Dendritic cell treated with granulocyte-macrophage colony-stimulating factor and Interleukin-4, amounts not matched to agents 40 ng/mL and 50 ng/mL, for 4 days (primary cell): Measurements from ENCODE around the gene GOLM1.

ENCODE experiments used
- H3K27ac Mint-ChIP-seq: one replicate; pipeline ENCODE4 v1.8.0; 2022; ENCODE audit warnings: mild to moderate bottlenecking, mixed read lengths
- H3K27me3 Mint-ChIP-seq: one replicate; pipeline ENCODE4 v1.8.0; 2022; ENCODE audit warnings: mild to moderate bottlenecking, mixed read lengths
- H3K36me3 Mint-ChIP-seq: one replicate; pipeline ENCODE4 v1.8.0; 2022; ENCODE audit warnings: low read depth, mixed read lengths
- H3K4me1 Mint-ChIP-seq: one replicate; pipeline ENCODE4 v1.8.0; 2022; ENCODE audit warnings: low read depth, mixed read lengths
- H3K4me3 Mint-ChIP-seq: one replicate; pipeline ENCODE4 v1.8.0; 2022; ENCODE audit warnings: mild to moderate bottlenecking, moderate library complexity, mixed read lengths
- H3K9me3 Mint-ChIP-seq: one replicate; pipeline ENCODE4 v1.8.0; 2022; ENCODE audit warnings: mixed read lengths
- intact Hi-C: fragments of 100-400 bp; cut with micrococcal nuclease; formaldehyde crosslinking; loops from one replicate; pipeline ENCODE4 v1.15.0; 2022

The GOLM1 gene

GRCh38 chr9:86045654-86046053 lies 53.7 kb downstream of the GOLM1 start:
- Mint-ChIP-seq H3K27ac (no peak overlapping the region), H3K27me3 (no peaks in the 10 kb centered on the region), H3K9me3 (no peaks in the 10 kb centered on the region), H3K4me3 (no peak overlapping the region), H3K36me3 (no peaks in the 10 kb centered on the region), H3K4me1 (no peaks in the 10 kb centered on the region)
- intact Hi-C loops = no loop called here

GRCh38 chr9:86043999-86044398 lies 55.4 kb downstream of the GOLM1 start:
- Mint-ChIP-seq H3K27me3 (no peaks in the 10 kb centered on the region), H3K4me3 (no peak overlapping the region), H3K4me1 (no peaks in the 10 kb centered on the region), H3K9me3 (no peaks in the 10 kb centered on the region), H3K36me3 (no peaks in the 10 kb centered on the region), H3K27ac (no peak overlapping the region)
- intact Hi-C loops = no loop called here

GRCh38 chr9:86043586-86043985 lies 55.8 kb downstream of the GOLM1 start:
- intact Hi-C loops = no loop called here
- Mint-ChIP-seq H3K27me3 (no peaks in the 10 kb centered on the region), H3K36me3 (no peaks in the 10 kb centered on the region), H3K4me3 (no peak overlapping the region), H3K9me3 (no peaks in the 10 kb centered on the region), H3K4me1 (no peaks in the 10 kb centered on the region), H3K27ac (no peak overlapping the region)

- Mint-ChIP-seq H3K27ac (no peak overlapping the region), H3K36me3 (no peaks in the 10 kb centered on the region), H3K27me3 (no peaks in the 10 kb centered on the region), H3K4me3 (no peak overlapping the region), H3K4me1 (no peaks in the 10 kb centered on the region), H3K9me3 (no peaks in the 10 kb centered on the region)
- intact Hi-C loops = no loop called here
Measured at GRCh38 chr9:86042199-86042978, 57.0 kb downstream of the GOLM1 start.

- Mint-ChIP-seq H3K27me3 (no peaks in the 10 kb centered on the region), H3K36me3 (peaks cover 7% of the 10 kb centered on the region), H3K4me3 (no peak overlapping the region), H3K27ac (no peak overlapping the region), H3K4me1 (no peaks in the 10 kb centered on the region), H3K9me3 (no peaks in the 10 kb centered on the region)
- intact Hi-C loops = no loop called here
Measured at GRCh38 chr9:86041311-86041741, 58.0 kb downstream of the GOLM1 start.

- Mint-ChIP-seq H3K36me3 (peaks cover 12% of the 10 kb centered on the region), H3K27ac (no peak overlapping the region), H3K9me3 (no peaks in the 10 kb centered on the region), H3K27me3 (no peaks in the 10 kb centered on the region), H3K4me3 (no peak overlapping the region), H3K4me1 (no peaks in the 10 kb centered on the region)
- intact Hi-C loops = no loop called here
Measured at GRCh38 chr9:86040861-86041155, 58.5 kb downstream of the GOLM1 start.

- Mint-ChIP-seq H3K36me3 (peaks cover 18% of the 10 kb centered on the region), H3K4me3 (no peak overlapping the region), H3K27ac (no peak overlapping the region), H3K4me1 (no peaks in the 10 kb centered on the region), H3K27me3 (no peaks in the 10 kb centered on the region), H3K9me3 (no peaks in the 10 kb centered on the region)
- intact Hi-C loops = no loop called here
Measured at GRCh38 chr9:86039991-86040860, 59.1 kb downstream of the GOLM1 start.

GRCh38 chr9:86036555-86036954 lies 62.8 kb downstream of the GOLM1 start:
- H3K36me3 Mint-ChIP-seq = peaks cover 55% of the 10 kb centered on the region
- intact Hi-C loops = no loop called here
- H3K9me3 Mint-ChIP-seq = no peaks in the 10 kb centered on the region
- H3K4me1 Mint-ChIP-seq = no peaks in the 10 kb centered on the region
- no peaks in the 10 kb centered on the region for H3K27me3 Mint-ChIP-seq
- no peak overlapping the region for H3K27ac Mint-ChIP-seq
- H3K4me3 Mint-ChIP-seq = no peak overlapping the region

GRCh38 chr9:86035827-86036440 lies 63.4 kb downstream of the GOLM1 start:
- H3K4me1 Mint-ChIP-seq = no peaks in the 10 kb centered on the region
- no peak overlapping the region for H3K4me3 Mint-ChIP-seq
- peaks cover 61% of the 10 kb centered on the region for H3K36me3 Mint-ChIP-seq
- no peaks in the 10 kb centered on the region for H3K9me3 Mint-ChIP-seq
- no peaks in the 10 kb centered on the region for H3K27me3 Mint-ChIP-seq
- intact Hi-C loops = no loop called here
- no peak overlapping the region for H3K27ac Mint-ChIP-seq

GRCh38 chr9:86034863-86035734 lies 64.3 kb downstream of the GOLM1 start:
- Mint-ChIP-seq H3K4me1 (no peaks in the 10 kb centered on the region), H3K27me3 (no peaks in the 10 kb centered on the region), H3K9me3 (no peaks in the 10 kb centered on the region), H3K27ac (no peak overlapping the region), H3K36me3 (peaks cover 69% of the 10 kb centered on the region), H3K4me3 (no peak overlapping the region)
- intact Hi-C loops = no loop called here

GRCh38 chr9:86027767-86028166 lies 71.6 kb downstream of the GOLM1 start:
- H3K4me1 Mint-ChIP-seq = peaks cover 12% of the 10 kb centered on the region
- peaks cover 95% of the 10 kb centered on the region for H3K36me3 Mint-ChIP-seq
- H3K27me3 Mint-ChIP-seq = no peaks in the 10 kb centered on the region
- intact Hi-C loops = no loop called here
- H3K9me3 Mint-ChIP-seq = no peaks in the 10 kb centered on the region
- no peak overlapping the region for H3K27ac Mint-ChIP-seq
- H3K4me3 Mint-ChIP-seq = no peak overlapping the region

GRCh38 chr9:86022687-86023266 lies 76.6 kb downstream of the GOLM1 start:
- Mint-ChIP-seq H3K27me3 (no peaks in the 10 kb centered on the region), H3K4me3 (no peak overlapping the region), H3K9me3 (no peaks in the 10 kb centered on the region), H3K36me3 (peaks cover 95% of the 10 kb centered on the region), H3K4me1 (peaks cover 17% of the 10 kb centered on the region), H3K27ac (no peak overlapping the region)
- intact Hi-C loops = no loop called here

- no peak overlapping the region for H3K4me3 Mint-ChIP-seq
- peaks cover 95% of the 10 kb centered on the region for H3K36me3 Mint-ChIP-seq
- H3K4me1 Mint-ChIP-seq = peaks cover 17% of the 10 kb centered on the region
- H3K27me3 Mint-ChIP-seq = no peaks in the 10 kb centered on the region
- no peak overlapping the region for H3K27ac Mint-ChIP-seq
- intact Hi-C loops = no loop called here
- no peaks in the 10 kb centered on the region for H3K9me3 Mint-ChIP-seq
Measured at GRCh38 chr9:86021166-86021565, 78.2 kb downstream of the GOLM1 start.
